GM19452 (cell line): Measurements from ENCODE around the gene VPS13D.

ENCODE experiments used
- ATAC-seq: cut with Tn5 transposase; IDR thresholded peaks from one replicate; pipeline ENCODE4 v1.9.1; 2021; ENCODE audit not compliant: unreplicated experiment

Gene VPS13D

DNA sequence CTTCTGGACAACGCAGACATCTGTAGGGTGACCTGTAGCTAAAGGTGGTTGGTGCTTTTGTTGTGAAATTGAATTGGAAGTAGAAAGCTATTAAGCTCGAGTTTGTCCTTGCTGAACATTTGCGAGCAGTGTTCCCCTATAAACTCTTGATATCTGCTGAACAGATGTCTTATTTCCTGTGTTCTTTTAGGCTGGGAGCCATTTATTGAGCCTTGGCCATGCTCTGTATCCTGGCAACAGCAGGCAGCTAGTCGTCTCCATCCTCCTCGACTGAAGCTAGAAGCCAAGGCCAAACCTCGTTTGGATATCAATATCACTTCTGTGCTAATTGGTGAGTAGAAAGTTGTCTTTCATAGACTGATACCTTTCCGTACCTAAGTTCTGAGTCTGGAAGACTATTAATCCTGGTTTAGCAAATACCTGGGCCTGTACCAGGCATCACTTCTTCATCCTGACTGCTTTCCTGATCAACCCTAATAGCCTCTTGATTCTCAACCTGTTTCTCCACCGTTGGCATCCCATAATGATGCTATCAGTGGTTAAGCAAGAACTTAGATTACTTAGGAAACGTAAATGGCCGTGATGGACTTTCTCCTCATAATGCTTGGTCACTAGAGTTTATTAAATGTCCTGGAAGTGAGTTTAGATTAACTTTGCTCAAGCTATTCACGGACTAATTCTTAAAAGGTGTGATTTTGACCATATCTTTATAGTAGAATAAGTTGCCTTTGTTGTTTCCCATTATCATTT is 103.4 kb downstream of the VPS13D start:
- no peak for ATAC-seq

DNA sequence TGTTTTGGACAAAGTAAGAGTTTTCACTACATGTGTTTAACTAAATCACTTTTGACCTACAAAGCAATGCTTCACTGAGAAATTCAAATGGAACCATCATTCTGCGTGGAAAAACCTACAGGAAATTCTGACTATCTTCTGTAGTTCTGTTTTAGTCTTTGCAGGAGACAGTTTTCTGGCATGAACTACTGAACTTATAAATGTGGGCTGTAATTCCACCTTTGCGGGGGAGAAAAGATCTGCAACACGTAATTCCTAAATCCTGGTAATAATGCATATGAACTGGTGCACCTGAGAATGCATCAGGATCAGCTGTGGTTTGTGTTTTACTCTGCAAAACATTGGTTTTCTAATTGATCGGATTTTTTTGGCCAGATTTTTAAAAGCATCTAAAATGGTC is 106.0 kb downstream of the VPS13D start:
- ATAC-seq = no peak

DNA sequence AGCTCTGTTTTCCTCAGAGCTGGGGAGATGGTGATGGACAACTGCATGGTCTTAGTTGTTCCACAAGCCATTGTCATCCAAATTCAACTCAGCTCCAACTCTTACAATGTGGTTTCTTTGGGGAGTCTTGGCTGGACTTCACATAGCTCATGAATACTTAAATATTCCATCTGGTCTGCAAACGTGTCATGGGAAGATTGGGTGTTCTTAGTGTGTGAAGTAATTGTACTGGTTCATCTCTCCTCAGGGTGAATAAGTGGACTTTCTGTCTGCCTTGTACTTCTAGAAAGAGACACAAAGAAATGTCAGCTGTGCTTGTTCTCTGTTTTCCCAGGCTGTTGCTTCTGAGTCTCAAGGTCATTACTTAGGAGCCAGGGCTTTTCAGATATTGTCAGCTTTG is 106.6 kb downstream of the VPS13D start:
- ATAC-seq = no peak

DNA sequence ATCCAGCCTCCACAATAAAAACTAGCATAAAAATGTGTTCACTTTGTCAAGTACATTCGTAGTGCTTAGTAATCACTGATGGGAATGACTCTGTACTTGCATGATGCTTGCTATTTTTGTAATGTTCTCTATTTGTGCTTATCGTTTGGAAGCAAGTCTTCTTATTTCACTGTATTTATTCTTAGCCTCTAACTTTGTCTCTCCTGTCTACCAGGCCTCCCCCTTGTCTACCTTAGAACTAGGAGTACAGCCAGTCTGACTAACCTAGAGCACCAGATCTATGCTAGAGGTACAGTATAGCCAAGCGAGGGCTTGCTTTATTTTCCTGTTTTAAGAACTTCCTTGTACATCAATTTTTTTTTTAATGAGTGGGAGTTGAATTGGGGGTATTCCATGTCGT is 108.2 kb downstream of the VPS13D start:
- ATAC-seq = no peak

DNA sequence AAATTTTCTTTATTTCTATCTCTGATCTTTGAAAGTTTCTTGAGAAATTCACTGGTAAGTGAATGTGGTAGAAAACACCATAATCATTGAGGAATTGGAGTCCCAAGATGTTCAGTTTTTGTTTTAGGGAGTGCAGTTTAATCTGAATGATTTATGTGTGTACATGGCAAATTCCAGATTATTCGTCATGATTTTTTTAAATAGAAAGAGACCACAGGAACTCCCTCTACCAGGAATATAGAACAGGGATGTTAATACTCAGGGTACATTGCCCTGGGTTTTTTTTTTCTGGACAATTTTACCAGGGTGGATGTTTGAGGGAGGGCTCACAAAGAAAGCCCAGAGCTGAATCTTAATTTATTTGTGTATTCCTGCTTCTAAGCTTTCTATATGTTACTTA is 109.0 kb downstream of the VPS13D start:
- no peak for ATAC-seq

DNA sequence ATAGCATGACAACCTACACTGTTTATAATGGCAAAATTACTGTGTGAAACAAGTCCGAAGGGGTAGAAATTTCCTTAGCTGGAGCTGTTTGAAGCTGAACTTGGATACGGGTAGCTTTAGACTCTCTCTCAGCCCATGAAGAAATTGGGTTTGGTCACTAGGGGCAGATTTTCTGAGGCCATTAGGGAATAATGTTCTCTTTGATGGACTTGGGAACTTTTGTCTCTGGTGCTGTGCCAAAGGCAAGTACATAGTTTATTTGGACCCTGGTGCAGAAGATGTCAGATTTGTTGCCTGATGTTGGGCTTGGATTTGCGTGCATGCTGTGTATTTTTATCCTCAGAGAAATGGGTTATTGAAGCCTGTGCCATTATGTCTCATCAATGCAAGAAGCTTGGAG is 109.6 kb downstream of the VPS13D start:
- ATAC-seq = no peak

DNA sequence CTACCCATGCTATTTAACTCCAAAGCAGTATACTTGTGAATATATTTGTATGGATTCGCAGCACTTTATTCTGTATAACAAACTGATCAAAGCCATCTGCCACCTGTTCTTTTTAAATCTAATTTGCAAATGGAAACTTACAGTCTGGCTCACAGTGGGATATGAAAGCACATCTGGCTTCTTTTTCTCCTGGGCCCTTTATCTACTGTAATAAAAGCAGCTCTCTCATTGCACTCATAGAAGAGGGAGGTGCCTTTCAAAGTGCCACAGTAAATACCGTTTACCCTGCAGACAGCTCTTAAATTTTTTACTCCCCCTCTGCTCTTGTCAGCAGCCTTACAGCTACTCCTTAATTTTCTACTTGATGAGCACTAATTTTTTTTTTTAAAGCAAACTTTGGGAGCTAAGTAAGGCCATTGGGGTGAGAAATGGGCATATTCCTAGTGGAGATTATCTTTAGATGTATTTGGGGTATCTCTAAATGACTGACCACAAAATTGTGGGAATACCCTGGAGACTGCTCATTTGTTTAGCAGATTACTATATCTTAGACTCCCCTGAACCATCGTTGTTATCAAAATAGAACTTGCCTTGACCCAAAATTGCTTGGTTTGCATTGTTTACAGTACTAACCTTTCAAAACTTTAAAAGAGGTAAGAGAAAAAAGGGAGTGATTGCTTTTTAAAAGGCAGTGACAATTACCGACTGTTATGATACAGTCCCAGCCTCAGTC is 110.1 kb downstream of the VPS13D start:
- no peak for ATAC-seq

DNA sequence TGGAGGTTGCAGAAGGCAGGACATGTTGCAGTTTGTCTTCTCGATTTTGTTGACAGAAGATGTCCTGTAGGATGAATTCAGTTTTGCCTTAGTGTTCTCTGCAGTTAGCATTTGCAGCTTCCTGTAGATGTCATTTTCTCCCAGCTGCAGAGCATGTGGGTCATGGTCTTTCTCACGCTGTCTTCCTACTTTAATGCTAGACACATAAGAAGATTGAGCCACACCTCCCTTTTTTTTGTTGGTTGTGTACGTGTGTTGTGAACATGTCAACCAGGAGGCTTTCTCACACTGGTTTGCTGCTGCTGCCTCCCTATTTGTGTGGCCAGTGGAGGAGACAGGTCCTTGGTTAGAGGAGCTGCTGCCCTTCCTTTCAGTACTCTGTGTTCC is 110.7 kb downstream of the VPS13D start:
- no peak for ATAC-seq

DNA sequence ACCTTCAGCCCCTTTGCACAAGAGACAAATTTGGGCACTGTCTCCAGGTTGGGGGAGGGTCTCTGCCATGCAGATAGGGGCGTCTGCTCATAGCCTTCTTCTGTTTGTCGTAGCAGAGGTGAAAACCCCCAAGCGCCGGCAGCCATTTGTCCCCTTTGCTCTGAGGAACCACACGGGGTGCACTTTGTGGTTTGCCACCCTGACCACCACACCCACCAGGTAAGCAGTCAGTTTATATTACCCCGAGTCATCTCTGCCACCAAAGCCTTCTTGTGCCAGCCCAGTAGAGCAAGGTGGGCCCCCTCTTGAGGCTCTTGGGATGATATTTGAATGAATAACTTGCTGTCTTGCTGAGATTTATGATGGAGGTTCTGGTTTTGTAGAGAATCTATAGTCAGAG is 111.8 kb downstream of the VPS13D start:
- ATAC-seq = no peak

DNA sequence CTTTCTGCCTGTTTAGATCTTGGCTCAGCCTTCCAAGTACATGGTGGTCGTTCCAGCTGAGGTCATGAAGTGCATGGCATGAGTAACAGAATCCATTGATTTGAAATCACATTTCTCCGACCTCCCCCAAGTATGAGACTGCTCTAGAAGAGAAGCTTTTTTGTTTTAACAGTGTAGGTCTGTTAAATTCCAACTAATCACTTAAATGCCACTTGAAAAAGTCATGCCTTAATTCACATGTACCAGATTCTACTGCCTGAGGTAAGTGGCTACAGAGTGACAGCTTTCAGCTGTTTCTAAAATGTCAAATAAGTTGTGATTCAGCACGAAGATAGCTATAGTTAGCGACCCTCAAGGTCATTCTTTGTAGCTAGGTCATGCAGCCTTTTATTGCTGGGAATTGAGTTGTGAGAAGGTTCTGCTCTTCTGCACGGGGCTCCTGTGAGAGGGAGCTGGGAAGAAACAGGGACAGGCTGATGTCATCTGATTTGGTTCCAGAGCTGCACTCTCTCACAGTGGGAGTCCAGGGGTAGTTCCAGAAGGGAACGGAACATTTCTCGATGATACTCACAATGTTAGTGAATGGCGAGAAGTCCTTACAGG is 112.7 kb downstream of the VPS13D start:
- ATAC-seq = no peak

DNA sequence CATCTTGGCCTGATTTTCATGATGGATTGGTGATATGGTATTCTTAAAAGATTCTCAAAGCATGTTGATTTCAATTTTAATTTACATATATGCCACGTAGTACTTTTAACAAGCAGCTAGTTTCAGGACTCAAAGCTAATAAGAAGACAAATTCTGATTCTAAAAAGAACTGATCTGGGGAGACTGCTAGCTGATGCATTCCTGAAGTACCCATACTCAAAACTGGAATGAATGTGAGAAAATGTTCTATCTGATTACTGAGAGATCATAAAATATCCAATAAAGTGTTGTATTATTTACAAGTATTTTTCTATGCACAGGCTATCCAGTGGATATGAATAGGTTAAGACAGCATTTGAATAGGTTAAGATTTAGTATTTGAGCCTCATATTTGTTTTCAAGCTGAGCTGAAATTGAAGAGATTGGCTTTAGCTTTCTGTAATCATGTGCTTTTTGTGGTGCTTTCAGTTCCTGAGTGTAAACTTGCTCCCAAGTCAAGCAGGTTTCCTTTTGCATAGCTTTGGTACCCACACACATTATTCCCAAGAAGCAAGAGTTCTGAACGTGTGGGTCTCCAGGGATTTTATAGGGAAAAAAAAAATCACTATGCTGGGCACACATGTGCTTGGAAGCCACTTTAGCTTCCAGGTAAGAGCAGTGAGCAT is 114.1 kb downstream of the VPS13D start:
- ATAC-seq = no peak

DNA sequence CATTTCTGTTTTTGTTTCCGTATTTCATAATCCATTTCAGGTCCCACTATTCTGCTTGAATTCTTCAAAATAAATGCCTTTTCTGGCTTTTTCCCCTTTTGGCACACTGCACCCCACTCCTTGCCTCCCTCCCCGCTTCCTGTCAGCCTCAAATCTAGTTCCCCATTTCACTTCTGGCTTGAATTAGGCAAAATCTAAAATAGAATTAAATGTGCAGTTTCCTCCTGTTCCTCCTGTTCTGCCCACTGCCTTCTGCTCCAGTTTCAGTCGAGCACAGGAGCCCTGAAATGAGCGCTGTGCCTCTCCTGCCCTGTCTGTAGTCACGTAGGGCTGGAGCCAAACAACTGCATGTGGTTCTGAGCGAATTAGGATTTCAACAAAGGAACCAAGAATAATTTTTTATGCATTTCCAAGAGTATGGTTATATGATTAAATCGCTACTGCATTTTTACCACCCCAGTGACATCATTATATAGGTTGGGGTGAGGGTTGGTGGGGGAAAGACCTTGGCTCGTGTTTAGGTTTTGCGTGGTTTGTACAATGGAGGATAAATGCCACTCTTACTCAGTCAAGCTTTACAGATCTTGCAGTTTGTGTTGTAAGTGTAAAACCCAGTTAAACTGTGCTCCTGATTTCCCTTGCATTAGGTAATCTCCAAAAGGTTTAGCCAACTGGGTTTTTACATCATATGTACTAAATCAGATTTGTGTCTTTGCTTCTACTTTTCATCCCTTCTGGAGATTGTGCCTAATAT is 114.9 kb downstream of the VPS13D start:
- no peak for ATAC-seq

DNA sequence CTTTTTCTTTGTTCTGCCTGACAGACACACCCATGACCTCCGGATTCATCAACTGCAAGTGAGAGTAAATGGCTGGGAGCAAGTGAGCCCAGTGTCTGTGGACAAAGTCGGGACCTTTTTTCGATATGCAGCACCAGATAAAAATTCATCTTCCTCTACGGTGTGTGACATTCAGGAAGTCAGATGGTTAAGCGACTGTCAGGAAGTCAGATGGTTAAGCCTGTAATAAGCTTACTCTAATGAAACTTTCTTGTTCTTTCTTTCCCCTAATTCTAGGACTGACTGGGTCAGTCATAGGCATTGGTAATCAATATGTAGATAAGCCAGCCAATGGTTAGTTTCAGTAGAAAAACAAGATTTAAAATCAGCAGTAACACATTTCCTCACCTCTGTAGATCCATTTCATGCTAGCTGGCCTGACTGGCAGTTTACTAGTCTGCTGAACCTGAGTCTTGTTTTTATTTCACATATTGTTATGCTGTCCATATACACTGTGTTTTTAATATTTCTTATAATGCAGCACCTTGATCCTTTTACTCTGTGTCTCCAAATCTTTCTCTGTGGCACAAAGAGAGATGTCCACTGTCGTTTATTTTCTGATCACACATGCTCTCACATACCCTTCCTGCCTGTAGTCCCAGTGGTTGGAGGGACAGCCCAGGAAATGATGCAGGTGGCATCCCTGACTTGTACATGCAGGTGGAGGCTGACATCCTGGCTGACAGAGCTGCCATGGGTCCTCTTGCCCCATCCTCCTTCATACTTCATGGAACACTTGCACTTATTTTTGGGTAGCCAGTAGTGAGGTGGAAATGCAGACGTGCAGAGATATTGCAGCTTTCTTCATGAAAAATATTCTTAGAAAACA is 115.8 kb downstream of the VPS13D start:
- ATAC-seq = no peak

DNA sequence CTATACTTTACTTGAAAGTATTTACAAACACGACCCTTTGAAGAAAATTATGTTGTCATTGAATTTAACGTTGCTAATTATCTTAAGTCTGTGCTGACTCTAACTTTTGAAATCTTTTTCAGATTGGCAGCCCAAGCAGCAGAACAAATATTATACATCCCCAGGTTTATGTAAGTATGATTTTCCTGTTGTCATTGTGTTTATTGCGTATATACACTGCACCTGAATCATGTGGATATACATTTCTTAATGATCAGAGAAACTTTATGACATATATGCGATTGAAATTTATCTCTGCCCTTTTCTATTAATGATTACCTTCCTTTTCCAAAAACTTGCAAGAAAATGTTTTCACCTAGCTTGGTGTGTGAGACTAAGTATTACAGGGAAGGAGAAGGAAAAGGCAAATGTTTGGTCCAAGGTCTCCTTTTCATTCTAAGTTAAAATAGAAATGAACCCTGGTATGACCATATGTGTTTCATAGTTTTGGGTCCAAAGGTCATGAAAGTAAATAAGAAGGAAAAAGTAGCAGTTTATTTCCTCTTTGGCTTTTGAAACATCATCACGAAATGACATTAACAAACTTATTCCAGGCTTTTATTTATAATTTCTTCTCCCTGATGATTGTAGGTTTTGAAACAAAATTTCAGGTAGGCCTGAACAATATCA is 116.8 kb downstream of the VPS13D start:
- no peak for ATAC-seq

DNA sequence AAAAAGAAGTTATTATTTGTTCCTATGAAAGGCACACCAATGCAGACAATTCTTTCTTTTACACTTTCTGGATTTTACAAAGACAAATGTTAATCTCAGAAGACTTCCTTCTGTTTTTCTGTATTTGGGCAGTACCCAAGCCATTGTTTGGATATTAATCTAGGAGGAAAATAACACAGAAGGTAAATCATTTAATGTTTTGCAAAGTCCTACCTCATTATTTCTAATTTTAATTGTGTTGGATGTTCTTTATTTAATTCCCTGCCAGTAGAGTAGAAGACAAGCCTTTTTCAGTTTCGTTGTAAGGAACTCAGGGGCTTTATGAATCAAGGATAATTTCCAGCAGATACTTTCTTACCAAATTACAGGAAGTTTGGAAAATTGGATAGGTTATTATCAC is 118.3 kb downstream of the VPS13D start:
- no peak for ATAC-seq

DNA sequence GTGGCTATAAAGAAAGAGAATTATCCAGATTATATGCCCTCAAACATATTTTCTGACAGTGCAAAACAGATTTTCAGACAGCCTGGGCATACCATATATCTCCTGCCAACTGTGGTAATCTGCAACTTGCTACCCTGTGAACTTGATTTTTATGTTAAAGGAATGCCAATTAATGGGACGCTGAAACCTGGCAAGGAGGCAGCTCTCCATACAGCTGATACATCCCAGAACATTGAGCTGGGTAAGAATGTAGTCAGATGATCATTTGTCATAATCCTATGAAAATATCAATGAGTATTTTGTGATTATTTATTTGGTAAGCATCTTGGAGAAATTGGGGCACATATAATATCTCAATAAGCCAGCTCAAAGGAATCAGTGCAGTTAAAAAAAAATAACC is 124.2 kb downstream of the VPS13D start:
- ATAC-seq = no peak

DNA sequence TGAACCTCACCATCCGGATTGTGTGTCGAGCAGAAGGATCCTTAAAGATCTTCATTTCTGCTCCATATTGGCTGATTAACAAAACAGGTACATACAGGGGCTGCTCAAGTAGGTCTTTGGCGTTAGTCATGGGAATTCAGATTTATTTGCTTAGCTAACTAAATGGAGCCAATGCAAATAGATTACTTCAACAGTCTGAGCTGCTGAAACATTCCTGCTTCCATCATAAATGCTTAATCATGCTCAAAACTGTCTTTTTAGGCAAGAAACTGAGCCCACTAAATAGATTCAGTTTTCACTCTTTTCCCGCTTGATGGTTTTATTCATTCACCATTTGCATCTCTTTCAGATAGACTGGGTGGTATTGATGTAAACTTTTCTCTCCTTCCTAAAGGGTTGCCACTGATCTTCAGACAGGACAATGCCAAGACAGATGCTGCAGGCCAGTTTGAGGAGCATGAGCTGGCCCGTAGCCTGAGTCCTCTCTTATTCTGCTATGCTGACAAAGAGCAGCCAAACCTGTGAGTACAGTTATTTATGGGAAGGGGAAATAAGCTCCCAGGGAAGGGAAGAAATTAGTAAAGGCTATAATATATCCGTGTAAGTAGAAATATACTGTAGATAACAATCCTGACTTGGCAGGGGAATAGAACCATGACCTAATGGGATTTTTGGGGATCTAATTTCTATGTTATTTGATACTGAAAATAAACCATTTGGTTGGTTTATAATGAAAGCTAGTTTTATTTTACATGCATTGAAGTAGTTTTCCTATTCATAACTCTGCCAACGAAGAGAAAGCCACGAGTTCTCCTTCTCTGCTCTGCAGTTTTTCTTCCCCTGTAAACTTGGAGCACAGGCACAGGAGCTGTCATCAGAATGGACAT is 126.4 kb downstream of the VPS13D start:
- ATAC-seq = no peak

DNA sequence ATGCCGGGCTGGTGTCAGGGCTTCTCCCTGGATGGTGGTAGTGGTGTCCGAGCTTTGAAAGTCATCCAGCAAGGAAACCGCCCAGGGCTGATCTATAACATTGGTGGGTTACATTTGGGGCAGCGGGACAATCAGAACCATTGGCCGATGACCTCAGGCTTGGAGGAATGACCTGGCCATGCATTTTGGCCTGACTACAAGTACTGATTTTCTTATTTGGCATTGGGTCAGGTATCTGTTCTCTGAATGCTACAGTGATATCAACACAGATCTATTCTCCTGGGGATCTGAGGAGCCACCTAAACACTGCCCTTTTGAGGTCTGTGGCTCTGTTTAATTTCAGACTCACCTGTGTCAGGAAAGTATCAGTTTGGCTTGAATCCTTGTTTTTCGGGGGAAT is 128.7 kb downstream of the VPS13D start:
- no peak for ATAC-seq
